Keratinocyte (primary cell): Measurements from ENCODE around the gene OAS3. TPM values are rescaled to one million over a fixed set of nuclear protein-coding genes. Genes with fewer than 3 reads are reported as not detected.

Experiments used
- DNase-seq: peaks from one replicate; pipeline ENCODE4 v3.0.0-alpha.2; 2011; ENCODE audit warnings: low read depth, missing footprints, low spot score
- FAIRE-seq: peaks from 2 replicates; lab custom pipeline; 2011; peaks lifted over from hg19 to GRCh38; lab: Jason Lieb, UNC
- H2AFZ ChIP-seq: 2 replicates; pipeline ENCODE4 v1.6.0; 2012; ENCODE audit warnings: low read length, control low read depth, inconsistent platforms; ENCODE audit not compliant: control insufficient read depth
- H3K27ac ChIP-seq: 2 replicates; pipeline ENCODE4 v1.5.1; 2011; ENCODE audit warnings: low read length; ENCODE audit not compliant: control insufficient read depth, insufficient read depth
- H3K27me3 ChIP-seq: 3 replicates; pipeline ENCODE4 v1.6.0; 2011; ENCODE audit warnings: low read length; ENCODE audit not compliant: control insufficient read depth, insufficient read depth; ENCODE audit errors: extremely low read depth
- H3K36me3 ChIP-seq, 2 experiments: 2 replicates in 1 of 2; 3 replicates in 1 of 2; pipeline ENCODE4 v1.5.1; 2011; ENCODE audit warnings: low read length in 2 of 2, mild to moderate bottlenecking in 1 of 2; ENCODE audit not compliant: control insufficient read depth in 2 of 2, insufficient read depth in 2 of 2; ENCODE audit errors: extremely low read depth in 1 of 2
- H3K4me1 ChIP-seq: 3 replicates; pipeline ENCODE4 v1.5.1; 2011; ENCODE audit warnings: low read length; ENCODE audit not compliant: control insufficient read depth, insufficient read depth; ENCODE audit errors: extremely low read depth
- H3K4me2 ChIP-seq: 3 replicates; pipeline ENCODE4 v1.6.0; 2011; ENCODE audit warnings: low read depth, low read length; ENCODE audit not compliant: control insufficient read depth, insufficient read depth; ENCODE audit errors: extremely low read depth
- H3K4me3 ChIP-seq, 3 experiments: fragments of 200-600 bp in 1 of 3; sonication (generic) in 1 of 3; 2 replicates in 2 of 3; 3 replicates in 1 of 3; pipeline ENCODE4 v1.5.1; 2011 to 2016; ENCODE audit warnings: low read length in 3 of 3, mild to moderate bottlenecking in 3 of 3, control low read depth in 2 of 3, inconsistent platforms in 1 of 3, low read depth in 1 of 3, mixed read lengths in 1 of 3, mixed run types in 1 of 3, moderate library complexity in 1 of 3; ENCODE audit not compliant: control insufficient read depth in 2 of 3, insufficient read depth in 2 of 3; ENCODE audit errors: extremely low read depth in 1 of 3
- H3K79me2 ChIP-seq: 2 replicates; pipeline ENCODE4 v1.6.0; 2012; ENCODE audit warnings: low read length; ENCODE audit not compliant: control insufficient read depth, insufficient read depth
- H3K9ac ChIP-seq: 3 replicates; pipeline ENCODE4 v1.6.0; 2011; ENCODE audit warnings: low read length; ENCODE audit not compliant: control insufficient read depth, insufficient read depth; ENCODE audit errors: extremely low read depth
- H3K9me1 ChIP-seq: 3 replicates; pipeline ENCODE4 v1.6.0; 2011; ENCODE audit warnings: low read length; ENCODE audit not compliant: control insufficient read depth, insufficient read depth; ENCODE audit errors: extremely low read depth
- H3K9me3 ChIP-seq: 2 replicates; pipeline ENCODE4 v1.5.1; 2012; ENCODE audit warnings: low read depth, low read length; ENCODE audit not compliant: control insufficient read depth
- H4K20me1 ChIP-seq: 3 replicates; pipeline ENCODE4 v1.6.0; 2011; ENCODE audit warnings: low read length; ENCODE audit not compliant: control insufficient read depth, insufficient read depth; ENCODE audit errors: extremely low read depth
- CTCF ChIP-seq, 3 experiments: IDR thresholded peaks in 1 of 3; conservative IDR thresholded peaks in 1 of 3; optimal IDR thresholded peaks in 1 of 3; 2 replicates in 2 of 3; 3 replicates in 1 of 3; pipeline versions ENCODE3 to v1.5.1; 2011; ENCODE audit warnings: low read length in 3 of 3, mild to moderate bottlenecking in 3 of 3, moderate library complexity in 2 of 3, control low read depth in 1 of 3, inconsistent platforms in 1 of 3; ENCODE audit not compliant: insufficient read depth in 2 of 3; ENCODE audit errors: extremely low read depth in 1 of 3
- EZH2 ChIP-seq: IDR thresholded peaks from one replicate; pipeline ENCODE4 v1.6.1; 2012; ENCODE audit warnings: inconsistent platforms, mild to moderate bottlenecking, low read length, moderate library complexity
- dilution Hi-C: fragments of 300-500 bp; cut with MboI; formaldehyde crosslinking; loops from one replicate; pipeline ENCODE4 v1.7.0; 2020; ENCODE audit warnings: low sequenced_read_pairs; ENCODE audit not compliant: extremely low pct_ligation_motif_present
- polyA plus RNA-seq, 5 experiments: library from polyadenylated mRNA; depleted of rRNA in 3 of 5; stranded (reverse) in 3 of 5; stranded (forward) in 1 of 5; unstranded in 1 of 5; fragments of >200 nt; gene quantifications; 1 replicate in 1 of 5; 2 replicates in 3 of 5; 3 replicates in 1 of 5; pipeline versions ENCODE4 v1.2.1 to v1.2.3, GENCODE V29; 2011 to 2012; ENCODE audit warnings: missing spikeins in 2 of 5, low read depth in 1 of 5, low replicate concordance in 1 of 5

OAS3 gene
- polyA plus RNA-seq, 1 donor (not counting 4 experiments of a cell fraction or from before 2014, with no cell fraction given): 59.2 TPM

DNA sequence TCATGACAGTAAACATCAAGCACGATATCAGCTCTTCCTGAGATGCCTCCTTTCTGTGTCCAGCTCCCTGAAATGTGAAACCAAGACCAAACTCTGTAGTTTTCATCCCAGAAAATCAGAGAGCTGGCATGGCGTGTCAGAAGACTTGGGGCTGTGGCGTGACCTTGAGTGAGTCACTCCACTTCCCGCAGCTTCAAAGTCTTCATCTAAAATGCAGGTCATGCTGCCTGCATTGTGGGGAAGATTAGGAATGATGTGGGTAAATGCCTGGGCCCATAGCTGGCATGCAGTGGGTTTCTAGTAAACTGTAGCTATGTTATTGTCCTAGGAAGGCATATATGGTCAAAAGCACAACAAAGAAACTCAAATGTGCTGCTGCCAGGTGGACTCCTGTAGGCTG lies 68.9 kb downstream of the OAS3 start:
- Histone ChIP-seq H3K9ac (no peak overlapping the region), H3K4me3 (no peak overlapping the region), H3K27ac (no peak overlapping the region), H4K20me1 (no peaks in the 10 kb centered on the region), H3K27me3 (no peaks in the 10 kb centered on the region), H3K4me2 (no peak overlapping the region), H3K9me3 (peaks cover 5% of the 10 kb centered on the region), H2AFZ (no peak overlapping the region), H3K79me2 (no peaks in the 10 kb centered on the region), H3K9me1 (no peaks in the 10 kb centered on the region), H3K36me3 (peaks cover 9 to 30% of the 10 kb centered on the region in 2 experiments), H3K4me1 (peaks cover 4% of the 10 kb centered on the region)
- no peak for TF ChIP-seq EZH2
- TF ChIP-seq CTCF (optimal IDR thresholded peaks at IDR 0.05 in 1 of 3, IDR thresholded peaks at IDR 0.05 in 1 of 3, conservative IDR thresholded peaks at IDR 0.05 in 1 of 3; ENCODE audit: extremely low read depth in 1 of 3, insufficient read depth in 2 of 3, low read length in 3 of 3): no peak
- dilution Hi-C loops: no loop called here
- DNase-seq (no peak), FAIRE-seq (no peak)

GRCh38 chr12:113010701-113011100 lies 72.4 kb downstream of the OAS3 start:
- FAIRE-seq (no peak), DNase-seq (no peak)
- Histone ChIP-seq H3K36me3 (peaks cover 9 to 19% of the 10 kb centered on the region in 2 experiments), H3K79me2 (no peaks in the 10 kb centered on the region), H3K9ac (no peak overlapping the region), H3K4me1 (peaks cover 4% of the 10 kb centered on the region), H3K9me3 (peaks cover 5% of the 10 kb centered on the region), H3K27ac (no peak overlapping the region), H3K4me3 (no peak overlapping the region), H3K4me2 (no peak overlapping the region), H2AFZ (no peak overlapping the region), H4K20me1 (no peaks in the 10 kb centered on the region), H3K9me1 (no peaks in the 10 kb centered on the region), H3K27me3 (no peaks in the 10 kb centered on the region)
- TF ChIP-seq CTCF (optimal IDR thresholded peaks at IDR 0.05 in 1 of 3, IDR thresholded peaks at IDR 0.05 in 1 of 3, conservative IDR thresholded peaks at IDR 0.05 in 1 of 3; ENCODE audit: extremely low read depth in 1 of 3, insufficient read depth in 2 of 3, low read length in 3 of 3) (no peak), EZH2 (no peak)
- dilution Hi-C loops: no loop called here
